Measurements from ENCODE around the gene NOP14. TPM values are rescaled to one million over a fixed set of nuclear protein-coding genes. Genes with fewer than 3 reads are reported as not detected.

NOP14 gene
- total RNA-seq, 3 donors from 2014 or later, result 18.2 to 23.8 (median 23.5) TPM

DNA sequence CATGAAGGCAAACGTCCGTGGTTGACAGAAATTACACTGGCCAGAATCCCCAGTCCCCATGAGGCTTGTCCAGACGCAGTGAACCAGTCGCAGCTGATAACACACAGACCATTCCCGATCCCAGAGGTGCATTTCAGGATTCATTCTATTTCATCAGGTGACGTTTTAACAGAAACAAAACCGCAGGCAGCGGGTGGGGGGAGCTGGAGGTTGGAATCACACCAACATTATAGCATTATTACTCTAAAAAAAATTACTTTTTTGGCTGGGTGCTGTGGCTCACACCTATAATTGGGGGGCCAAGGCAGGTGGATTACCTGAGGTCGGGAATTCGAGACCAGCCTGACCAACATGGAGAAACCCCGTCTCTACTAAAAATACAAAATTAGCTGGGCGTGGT lies 25.2 kb downstream of the NOP14 start:
- intact Hi-C loops (cut with DNase I, micrococcal nuclease), result loop anchor here (10.0 kb wide), 2 partner anchors 93 to 173 kb away; partner anchors contain the start of gene ADD1 (in 1 of the 2)
- no peak for DNase-seq
- Histone ChIP-seq H3K4me3 (no peak overlapping the region), H3K36me3 (ENCODE audit: low read depth) (peaks cover 3% of the 10 kb centered on the region), H3K9me3 (no peaks in the 10 kb centered on the region), H3K4me1 (ENCODE audit: low read depth) (peaks cover 23% of the 10 kb centered on the region)
- TF ChIP-seq, protein P1, sequence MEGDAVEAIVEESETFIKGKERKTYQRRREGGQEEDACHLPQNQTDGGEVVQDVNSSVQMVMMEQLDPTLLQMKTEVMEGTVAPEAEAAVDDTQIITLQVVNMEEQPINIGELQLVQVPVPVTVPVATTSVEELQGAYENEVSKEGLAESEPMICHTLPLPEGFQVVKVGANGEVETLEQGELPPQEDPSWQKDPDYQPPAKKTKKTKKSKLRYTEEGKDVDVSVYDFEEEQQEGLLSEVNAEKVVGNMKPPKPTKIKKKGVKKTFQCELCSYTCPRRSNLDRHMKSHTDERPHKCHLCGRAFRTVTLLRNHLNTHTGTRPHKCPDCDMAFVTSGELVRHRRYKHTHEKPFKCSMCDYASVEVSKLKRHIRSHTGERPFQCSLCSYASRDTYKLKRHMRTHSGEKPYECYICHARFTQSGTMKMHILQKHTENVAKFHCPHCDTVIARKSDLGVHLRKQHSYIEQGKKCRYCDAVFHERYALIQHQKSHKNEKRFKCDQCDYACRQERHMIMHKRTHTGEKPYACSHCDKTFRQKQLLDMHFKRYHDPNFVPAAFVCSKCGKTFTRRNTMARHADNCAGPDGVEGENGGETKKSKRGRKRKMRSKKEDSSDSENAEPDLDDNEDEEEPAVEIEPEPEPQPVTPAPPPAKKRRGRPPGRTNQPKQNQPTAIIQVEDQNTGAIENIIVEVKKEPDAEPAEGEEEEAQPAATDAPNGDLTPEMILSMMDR (IDR thresholded peaks at IDR 0.05), result no peak
- no peak for ATAC-seq

DNA sequence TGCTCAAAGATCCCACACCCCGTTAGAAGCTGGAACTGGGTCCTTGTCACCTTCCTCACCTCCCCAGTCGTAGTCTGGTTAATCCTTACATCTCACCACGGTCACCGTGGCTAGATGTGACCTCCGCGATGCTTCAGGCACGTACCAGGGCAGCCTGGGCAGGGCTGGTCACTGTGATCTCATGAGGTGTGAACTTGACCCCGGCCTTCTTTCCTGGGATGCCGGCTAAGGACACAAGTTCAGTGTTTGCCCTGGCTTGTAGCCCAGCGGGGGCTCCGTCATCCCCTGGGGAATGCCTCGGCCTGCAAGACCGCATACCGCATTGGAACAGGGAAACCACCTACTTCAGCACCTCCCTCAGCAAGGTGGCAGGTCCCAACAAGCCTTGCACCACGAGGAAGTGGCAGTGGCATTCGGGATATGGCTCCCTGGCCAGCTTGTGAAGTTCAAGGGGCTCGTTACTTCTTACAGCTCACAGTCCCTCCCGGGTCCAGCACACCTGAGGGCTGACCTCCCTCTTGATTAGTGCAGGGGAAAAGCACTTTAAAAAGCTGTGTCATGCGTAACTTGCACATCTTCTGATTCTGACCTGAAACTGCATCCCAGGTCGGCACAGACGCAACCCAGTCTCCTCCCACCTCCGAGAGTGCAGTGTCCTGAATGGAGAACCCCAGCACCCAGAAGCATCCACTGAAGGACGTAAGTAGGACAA lies 25.9 kb downstream of the NOP14 start:
- Histone ChIP-seq H3K9me3 (no peaks in the 10 kb centered on the region), H3K4me1 (ENCODE audit: low read depth) (peaks cover 20% of the 10 kb centered on the region), H3K36me3 (ENCODE audit: low read depth) (peaks cover 3% of the 10 kb centered on the region), H3K4me3 (no peak overlapping the region)
- TF ChIP-seq, protein P1 (IDR thresholded peaks at IDR 0.05), result no peak
- ATAC-seq (no peak), DNase-seq (peak in 2 of 3 donors; percentile 32 to 51)
- intact Hi-C loops (cut with DNase I, micrococcal nuclease), result loop anchor here (10.0 kb wide), 2 partner anchors 93 to 173 kb away; partner anchors contain the start of gene ADD1 (in 1 of the 2)

DNA sequence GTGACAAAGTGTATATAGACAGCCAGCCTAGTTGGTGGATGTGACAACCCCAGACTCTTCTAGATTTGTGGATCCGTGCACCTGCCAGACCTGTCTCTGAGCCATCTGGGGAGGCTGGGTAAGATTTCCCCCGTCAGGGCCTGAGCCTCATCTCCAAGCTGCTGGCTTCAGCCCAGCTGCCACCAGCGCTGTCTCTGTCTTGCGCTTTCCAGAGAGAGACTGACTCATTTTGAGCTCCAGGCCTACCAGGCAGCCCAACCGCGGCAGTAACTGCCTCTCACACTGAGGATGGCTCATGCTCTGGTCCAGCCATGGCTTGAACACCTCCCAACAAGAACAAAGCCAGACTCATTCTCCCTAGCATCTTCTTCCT lies 26.4 kb downstream of the NOP14 start:
- H3K9me3 ChIP-seq, result no peaks in the 10 kb centered on the region
- no peak overlapping the region for H3K4me3 ChIP-seq
- DNase-seq, result peak in 2 of 3 donors; percentile 25 to 43
- intact Hi-C loops (cut with DNase I, micrococcal nuclease), result loop anchor here (10.0 kb wide), 2 partner anchors 92 to 172 kb away; partner anchors contain the start of gene ADD1 (in 1 of the 2)
- peaks cover 3% of the 10 kb centered on the region for H3K36me3 ChIP-seq (ENCODE audit: low read depth)
- no peak for ATAC-seq
- H3K4me1 ChIP-seq (ENCODE audit: low read depth), result peaks cover 20% of the 10 kb centered on the region
- TF ChIP-seq, protein P1 (IDR thresholded peaks at IDR 0.05), result no peak

DNA sequence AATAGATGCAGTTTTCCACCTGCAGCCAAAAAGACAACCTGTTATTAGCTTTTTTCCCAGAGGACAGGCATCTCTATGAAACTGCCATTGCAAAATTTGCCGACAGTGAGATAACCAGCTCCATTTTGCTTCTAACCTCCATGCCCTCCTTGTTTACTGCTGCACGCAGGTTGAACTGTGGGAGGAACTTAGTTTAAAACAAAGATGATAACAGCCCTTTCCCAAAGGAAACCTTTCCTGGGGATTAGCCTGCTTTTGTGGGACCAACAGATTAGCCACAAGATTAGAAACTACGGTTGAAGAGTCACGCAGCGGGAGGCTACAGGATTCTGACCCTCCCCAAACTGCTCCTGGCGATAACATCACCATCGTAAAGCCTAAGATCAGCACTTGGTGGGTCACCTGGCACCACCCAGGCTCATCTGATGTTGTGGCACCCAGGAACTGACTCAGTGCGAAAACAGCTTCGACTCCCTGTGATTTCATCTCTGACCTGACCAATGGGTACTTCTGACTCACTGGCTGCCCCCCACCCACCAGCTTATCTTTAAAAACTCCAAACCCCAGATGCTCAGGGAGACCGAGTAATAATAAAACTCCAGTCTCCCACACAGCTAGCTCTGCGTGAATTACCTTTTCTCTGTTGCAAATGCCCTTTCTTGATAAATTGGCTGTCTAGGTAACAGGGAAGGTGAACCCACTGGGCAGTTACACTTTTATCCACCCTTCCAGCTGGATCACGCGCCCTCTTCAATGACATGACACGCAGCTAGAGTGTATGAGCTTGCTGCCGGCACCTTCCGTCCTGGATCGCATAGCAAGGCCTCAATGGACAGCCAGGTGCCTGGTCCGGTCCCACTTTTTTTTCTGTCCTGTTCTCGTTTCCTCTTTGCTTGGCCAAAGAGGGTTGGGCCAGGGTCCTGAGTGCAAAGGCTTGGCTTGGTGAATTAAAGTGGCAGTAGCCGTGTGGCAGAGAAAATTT lies 27.2 kb downstream of the NOP14 start:
- TF ChIP-seq, protein P1 (IDR thresholded peaks at IDR 0.05), result no peak
- intact Hi-C loops (cut with DNase I, micrococcal nuclease), result loop anchor here (10.0 kb wide), 2 partner anchors 91 to 171 kb away; partner anchors contain the start of gene ADD1 (in 1 of the 2)
- H3K4me1 ChIP-seq (ENCODE audit: low read depth), result peaks cover 25% of the 10 kb centered on the region
- no peaks in the 10 kb centered on the region for H3K9me3 ChIP-seq
- ATAC-seq, result no peak
- H3K4me3 ChIP-seq, result no peak overlapping the region
- H3K36me3 ChIP-seq (ENCODE audit: low read depth), result peaks cover 3% of the 10 kb centered on the region
- DNase-seq, result peak in 2 of 3 donors; percentile 22 to 32

All from mucosa of descending colon (tissue), 3 donors.